ENCODE data around the gene RAB10.

DNA sequence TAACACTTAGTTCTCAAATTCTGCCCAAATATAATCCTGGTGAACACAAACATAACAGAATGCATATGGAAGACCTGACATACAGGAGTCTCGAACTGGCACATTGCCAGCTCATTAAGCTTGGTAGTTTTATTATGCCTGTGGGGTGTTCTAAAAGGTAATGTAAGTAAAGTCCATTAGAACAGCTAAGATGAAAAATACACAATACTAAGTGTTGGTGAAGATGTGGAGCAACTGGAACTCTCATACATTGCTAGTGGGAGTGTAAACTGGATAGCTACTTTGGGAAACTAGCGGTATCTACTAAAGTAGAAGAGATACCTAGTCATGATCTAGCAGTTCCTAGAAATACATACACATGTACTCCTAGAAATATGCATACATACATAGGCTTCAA is 24.3 kb upstream of the RAB10 start:
- TF ChIP-seq, protein P1, sequence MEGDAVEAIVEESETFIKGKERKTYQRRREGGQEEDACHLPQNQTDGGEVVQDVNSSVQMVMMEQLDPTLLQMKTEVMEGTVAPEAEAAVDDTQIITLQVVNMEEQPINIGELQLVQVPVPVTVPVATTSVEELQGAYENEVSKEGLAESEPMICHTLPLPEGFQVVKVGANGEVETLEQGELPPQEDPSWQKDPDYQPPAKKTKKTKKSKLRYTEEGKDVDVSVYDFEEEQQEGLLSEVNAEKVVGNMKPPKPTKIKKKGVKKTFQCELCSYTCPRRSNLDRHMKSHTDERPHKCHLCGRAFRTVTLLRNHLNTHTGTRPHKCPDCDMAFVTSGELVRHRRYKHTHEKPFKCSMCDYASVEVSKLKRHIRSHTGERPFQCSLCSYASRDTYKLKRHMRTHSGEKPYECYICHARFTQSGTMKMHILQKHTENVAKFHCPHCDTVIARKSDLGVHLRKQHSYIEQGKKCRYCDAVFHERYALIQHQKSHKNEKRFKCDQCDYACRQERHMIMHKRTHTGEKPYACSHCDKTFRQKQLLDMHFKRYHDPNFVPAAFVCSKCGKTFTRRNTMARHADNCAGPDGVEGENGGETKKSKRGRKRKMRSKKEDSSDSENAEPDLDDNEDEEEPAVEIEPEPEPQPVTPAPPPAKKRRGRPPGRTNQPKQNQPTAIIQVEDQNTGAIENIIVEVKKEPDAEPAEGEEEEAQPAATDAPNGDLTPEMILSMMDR (conservative IDR thresholded peaks at IDR 0.05; ENCODE audit: low read depth, low read length) = no peak
- no peak for TF ChIP-seq EZH2phosphoT487 (IDR thresholded peaks at IDR 0.05; ENCODE audit: borderline replicate concordance, low read length)
- TF ChIP-seq EZH2 (IDR thresholded peaks at IDR 0.05; ENCODE audit: low read length, unreplicated experiment) = no peak
